Measurements from ENCODE around the gene IL1RAP. TPM values are rescaled to one million over a fixed set of nuclear protein-coding genes. Genes with fewer than 3 reads are reported as not detected.

The IL1RAP gene
- total RNA-seq, 1 experiment from 2014 or later = 186 TPM

- H3K27ac Mint-ChIP-seq (ENCODE audit: unreplicated experiment) = no peak overlapping the region
- DNase-seq = no peak
- no peak for TF ChIP-seq CTCF (IDR thresholded peaks at IDR 0.05; ENCODE audit: unreplicated experiment)
- no peaks in the 10 kb centered on the region for H3K9me3 Mint-ChIP-seq (ENCODE audit: low read depth, unreplicated experiment)
- H3K4me1 Mint-ChIP-seq (ENCODE audit: low read depth, unreplicated experiment) = peaks cover 17% of the 10 kb centered on the region
- H3K27me3 Mint-ChIP-seq (ENCODE audit: unreplicated experiment) = no peaks in the 10 kb centered on the region
- BruUV-seq (replicated peaks) = no TSS peak
- CTCF ChIA-PET = interaction anchor here (1.0 kb wide), 1 partner anchor 34 kb away, joined by 3 read pairs; no protein-coding TSS in a partner anchor
- no peaks in the 10 kb centered on the region for H3K36me3 Mint-ChIP-seq (ENCODE audit: insufficient read depth, unreplicated experiment)
- intact Hi-C loops (cut with micrococcal nuclease; ENCODE audit: unreplicated experiment) = loop anchor here (5.0 kb wide), 1 partner anchor 58 kb away; no protein-coding TSS in a partner anchor
- H3K4me3 Mint-ChIP-seq (ENCODE audit: low read depth, unreplicated experiment) = no peak overlapping the region
Observed at GRCh38 chr3:190690246-190690645, 176.4 kb downstream of the IL1RAP start.

GRCh38 chr3:190692256-190692655 is 178.4 kb downstream of the IL1RAP start:
- CTCF ChIA-PET = interaction anchor here (0.7 kb wide), 1 partner anchor 96 kb away, joined by 4 read pairs; no protein-coding TSS in a partner anchor
- BruUV-seq (replicated peaks) = no TSS peak
- H3K4me3 Mint-ChIP-seq (ENCODE audit: low read depth, unreplicated experiment) = no peak overlapping the region
- no peak for TF ChIP-seq CTCF (IDR thresholded peaks at IDR 0.05; ENCODE audit: unreplicated experiment)
- no peaks in the 10 kb centered on the region for H3K27me3 Mint-ChIP-seq (ENCODE audit: unreplicated experiment)
- DNase-seq = no peak
- no peaks in the 10 kb centered on the region for H3K9me3 Mint-ChIP-seq (ENCODE audit: low read depth, unreplicated experiment)
- no peak overlapping the region for H3K27ac Mint-ChIP-seq (ENCODE audit: unreplicated experiment)
- H3K4me1 Mint-ChIP-seq (ENCODE audit: low read depth, unreplicated experiment) = peaks cover 30% of the 10 kb centered on the region
- intact Hi-C loops (cut with micrococcal nuclease; ENCODE audit: unreplicated experiment) = loop anchor here (5.0 kb wide), 1 partner anchor 60 kb away; no protein-coding TSS in a partner anchor
- H3K36me3 Mint-ChIP-seq (ENCODE audit: insufficient read depth, unreplicated experiment) = no peaks in the 10 kb centered on the region

GRCh38 chr3:190694335-190695001 is 180.6 kb downstream of the IL1RAP start:
- no TSS peak for BruUV-seq (replicated peaks)
- Mint-ChIP-seq H3K9me3 (ENCODE audit: low read depth, unreplicated experiment) (no peaks in the 10 kb centered on the region), H3K4me1 (ENCODE audit: low read depth, unreplicated experiment) (peaks cover 38% of the 10 kb centered on the region), H3K27me3 (ENCODE audit: unreplicated experiment) (no peaks in the 10 kb centered on the region), H3K27ac (ENCODE audit: unreplicated experiment) (peak overlapping the region; percentile 10), H3K4me3 (ENCODE audit: low read depth, unreplicated experiment) (no peak overlapping the region), H3K36me3 (ENCODE audit: insufficient read depth, unreplicated experiment) (no peaks in the 10 kb centered on the region)
- DNase-seq = no peak
- CTCF ChIA-PET = interaction anchor here (0.9 to 1.7 kb wide), 3 partner anchors 173 to 181 kb away, joined by 3 to 7 read pairs (median 5); partner anchors contain the start of gene IL1RAP
- no peak for TF ChIP-seq CTCF (IDR thresholded peaks at IDR 0.05; ENCODE audit: unreplicated experiment)
- intact Hi-C loops (cut with micrococcal nuclease; ENCODE audit: unreplicated experiment) = loop anchor here (5.0 kb wide), 3 partner anchors 62 to 467 kb away; no protein-coding TSS in a partner anchor

- H3K4me1 Mint-ChIP-seq (ENCODE audit: low read depth, unreplicated experiment) = peaks cover 39% of the 10 kb centered on the region
- H3K27ac Mint-ChIP-seq (ENCODE audit: unreplicated experiment) = no peak overlapping the region
- intact Hi-C loops (cut with micrococcal nuclease; ENCODE audit: unreplicated experiment) = loop anchor here (5.0 kb wide), 2 partner anchors 133 to 468 kb away; no protein-coding TSS in a partner anchor
- H3K36me3 Mint-ChIP-seq (ENCODE audit: insufficient read depth, unreplicated experiment) = no peaks in the 10 kb centered on the region
- no peak for DNase-seq
- H3K27me3 Mint-ChIP-seq (ENCODE audit: unreplicated experiment) = no peaks in the 10 kb centered on the region
- BruUV-seq (replicated peaks) = no TSS peak
- no peaks in the 10 kb centered on the region for H3K9me3 Mint-ChIP-seq (ENCODE audit: low read depth, unreplicated experiment)
- CTCF ChIA-PET = interaction anchor here (0.8 to 1.7 kb wide), 3 partner anchors 132 to 182 kb away, joined by 3 to 7 read pairs (median 5); partner anchors contain the start of gene IL1RAP
- no peak for TF ChIP-seq CTCF (IDR thresholded peaks at IDR 0.05; ENCODE audit: unreplicated experiment)
- no peak overlapping the region for H3K4me3 Mint-ChIP-seq (ENCODE audit: low read depth, unreplicated experiment)
Observed at GRCh38 chr3:190695225-190695624, 181.3 kb downstream of the IL1RAP start.
